HG02884 (cell line): ENCODE measurements around the gene IFNA2.
A peak's percentile ranks its signal among the peaks of the same experiment; 100 is the strongest.
"Not testable (repeated sequence)": the region's sequence is repeated elsewhere in the genome, so short reads cannot be mapped to it uniquely, and the experiment has no call there.

ENCODE experiments used
- ATAC-seq: cut with Tn5 transposase; IDR thresholded peaks from one replicate; pipeline ENCODE4 v1.9.1; 2021; ENCODE audit warnings: mild to moderate bottlenecking, moderate library complexity; ENCODE audit not compliant: unreplicated experiment

IFNA2 gene

DNA sequence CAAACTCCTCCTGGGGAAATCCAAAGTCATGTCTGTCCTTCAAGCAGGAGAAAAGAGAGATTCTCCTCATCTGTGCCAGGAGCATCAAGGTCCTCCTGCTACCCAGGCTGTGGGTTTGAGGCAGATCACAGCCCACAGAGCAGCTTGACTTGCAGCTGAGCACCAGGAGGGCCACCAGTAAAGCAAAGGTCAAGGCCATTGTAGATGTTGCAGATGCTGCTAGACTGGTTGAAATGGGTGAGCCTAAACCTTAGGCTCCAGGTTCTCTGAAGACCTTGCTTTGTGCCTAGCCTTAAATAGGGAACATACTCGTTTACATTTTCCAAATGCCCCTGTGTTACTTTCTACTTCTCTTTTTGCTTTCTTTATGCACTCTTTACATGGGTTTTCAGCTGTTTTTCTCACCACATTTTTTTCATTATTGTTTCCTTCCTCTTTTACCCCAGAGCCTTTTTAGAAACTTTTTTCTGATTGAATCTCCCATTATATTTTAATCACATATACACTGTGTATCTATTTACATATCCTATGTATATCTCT is at the start of gene IFNA2:
TSS of gene IFNA2 (minus strand) at position 268 of the 540 bp plus-strand sequence. CDS start at position 199, 69 bp downstream.
- ATAC-seq, result no peak

GRCh38 chr9:21435015-21435383 is 49.8 kb upstream of the IFNA2 start:
- ATAC-seq, result not testable (repeated sequence)

DNA sequence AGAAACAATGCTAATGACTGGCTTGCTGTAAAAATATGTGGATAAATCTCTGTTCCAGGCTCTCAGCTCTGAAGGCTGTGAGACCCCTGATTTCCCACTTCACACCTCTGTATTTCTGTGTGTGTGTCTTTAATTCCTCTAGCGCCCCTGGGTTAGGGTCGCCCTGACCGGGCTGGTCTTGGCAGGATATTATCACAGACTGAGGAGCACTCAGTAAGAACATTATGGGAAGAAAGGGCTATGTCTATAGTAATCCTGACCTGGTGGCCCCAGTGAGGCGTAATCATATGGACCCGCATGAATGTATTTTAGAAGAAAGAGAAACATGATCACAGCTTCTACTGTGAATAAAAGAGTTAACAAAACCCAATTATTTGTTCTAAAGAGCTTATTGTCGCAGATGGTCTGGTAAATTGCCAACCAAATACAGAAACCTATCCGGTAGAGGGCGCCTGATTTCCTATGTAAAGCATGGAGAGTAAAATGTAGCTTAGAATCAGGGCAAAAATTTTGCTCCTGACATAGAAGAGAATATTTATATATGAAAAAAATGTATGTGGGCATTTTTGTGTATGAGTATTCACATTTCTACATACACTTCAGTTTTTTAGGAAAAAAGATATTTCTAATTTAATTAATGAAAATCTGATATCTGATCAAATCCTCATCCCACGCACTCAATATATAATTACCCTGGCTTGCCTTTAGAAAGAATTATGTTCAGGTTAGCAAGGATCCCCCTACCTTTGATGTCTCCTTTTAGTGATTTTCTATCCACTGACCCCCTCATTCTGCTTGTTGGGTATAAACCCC is 49.2 kb upstream of the IFNA2 start:
- ATAC-seq, result no peak

- peak; percentile 53 for ATAC-seq
These were observed 47.7 kb upstream of the IFNA2 start for GRCh38 chr9:21432672-21433425.

- no peak for ATAC-seq
These were observed 44.0 kb upstream of the IFNA2 start for GRCh38 chr9:21429191-21429590.

- ATAC-seq, result peak; percentile 65
These were observed 43.0 kb upstream of the IFNA2 start for GRCh38 chr9:21428235-21428634.

DNA sequence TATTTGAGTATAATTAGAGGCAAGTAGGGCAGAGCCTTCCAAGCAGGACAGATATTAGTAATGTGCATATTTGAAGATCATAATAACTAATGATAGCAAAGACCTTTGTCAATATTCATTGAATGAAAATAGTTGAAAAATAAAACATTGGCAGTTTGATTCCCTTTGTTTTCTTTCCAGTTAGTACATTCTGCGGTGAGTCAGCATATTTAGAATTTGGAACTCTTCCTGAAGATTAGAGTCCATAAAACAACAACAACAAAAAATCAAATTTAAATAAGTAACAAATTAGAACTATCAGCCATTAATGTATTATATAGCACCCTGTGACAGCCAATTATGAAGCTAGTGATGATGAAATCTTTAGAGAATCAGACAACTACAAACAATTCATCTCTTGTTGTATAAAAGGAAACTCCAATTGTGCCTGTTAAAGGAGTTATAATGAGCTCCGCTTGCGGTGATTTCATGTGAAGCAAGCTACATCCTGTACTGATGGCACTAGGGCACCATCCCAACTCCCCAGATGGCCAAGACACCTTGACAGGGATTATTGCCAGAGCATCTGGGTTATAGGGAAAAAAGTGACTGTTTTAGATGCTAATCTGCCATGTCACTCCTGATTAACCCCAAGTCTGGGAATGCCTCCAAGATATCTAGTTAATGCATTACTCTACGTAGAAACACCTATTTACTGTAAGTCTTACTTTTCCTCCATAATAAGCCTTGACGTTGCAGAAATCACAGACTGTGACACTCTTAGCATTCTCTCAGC is 30.5 kb upstream of the IFNA2 start:
- no peak for ATAC-seq

GRCh38 chr9:21414220-21414940 is 29.2 kb upstream of the IFNA2 start:
- no peak for ATAC-seq

- ATAC-seq, result no peak
These were observed 28.4 kb upstream of the IFNA2 start for GRCh38 chr9:21413624-21414023.

GRCh38 chr9:21413151-21413550 is 28.0 kb upstream of the IFNA2 start:
- ATAC-seq, result no peak

DNA sequence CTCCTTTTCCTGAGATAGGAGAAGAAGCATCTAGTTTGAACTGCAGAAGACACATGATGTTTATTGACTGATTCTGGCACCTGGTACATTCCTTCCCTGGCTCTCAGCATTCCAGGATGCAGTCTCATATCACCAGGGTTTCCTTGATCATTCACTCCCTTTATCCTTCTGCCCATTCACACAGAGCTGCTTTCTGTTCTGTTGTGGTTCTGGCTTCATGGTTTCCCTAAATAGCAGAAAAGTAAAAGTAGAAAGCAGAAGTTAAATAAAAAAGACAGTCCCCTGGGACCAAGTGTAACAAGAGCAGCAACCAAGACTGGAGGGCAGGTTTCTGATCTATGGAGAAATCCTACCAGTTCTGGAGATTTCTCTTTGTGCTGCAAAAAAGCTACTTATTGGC is 26.9 kb upstream of the IFNA2 start:
- peak; percentile 67 for ATAC-seq

GRCh38 chr9:21408817-21409216 is 23.6 kb upstream of the IFNA2 start, which contains the start of gene IFNA8:
TSS of gene IFNA8 (plus strand) at chr9:21409117. CDS start at chr9:21409177, 60 bp downstream.
- no peak for ATAC-seq

GRCh38 chr9:21404146-21404545 is 18.9 kb upstream of the IFNA2 start:
- ATAC-seq, result no peak

GRCh38 chr9:21402386-21403251 is 17.4 kb upstream of the IFNA2 start:
- peak; percentile 71 for ATAC-seq

DNA sequence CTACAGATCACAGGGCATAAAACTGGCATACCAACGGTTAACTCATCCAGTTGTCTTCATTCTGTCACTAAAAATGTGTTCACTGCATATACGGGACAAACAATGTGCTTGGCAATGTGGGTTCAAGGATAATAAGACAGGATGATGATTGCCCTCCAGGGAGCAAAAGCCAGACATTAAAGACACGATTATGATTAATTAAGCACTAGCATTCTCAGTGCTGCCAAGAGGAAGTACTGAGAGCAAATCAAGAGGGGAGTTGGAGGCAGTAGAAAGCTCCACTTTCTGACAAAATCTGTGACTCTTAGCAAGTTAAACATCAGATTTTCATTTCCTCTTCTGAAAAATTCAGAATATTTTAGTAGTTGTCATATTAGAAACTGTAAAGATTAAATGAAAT is 14.8 kb upstream of the IFNA2 start:
- no peak for ATAC-seq

DNA sequence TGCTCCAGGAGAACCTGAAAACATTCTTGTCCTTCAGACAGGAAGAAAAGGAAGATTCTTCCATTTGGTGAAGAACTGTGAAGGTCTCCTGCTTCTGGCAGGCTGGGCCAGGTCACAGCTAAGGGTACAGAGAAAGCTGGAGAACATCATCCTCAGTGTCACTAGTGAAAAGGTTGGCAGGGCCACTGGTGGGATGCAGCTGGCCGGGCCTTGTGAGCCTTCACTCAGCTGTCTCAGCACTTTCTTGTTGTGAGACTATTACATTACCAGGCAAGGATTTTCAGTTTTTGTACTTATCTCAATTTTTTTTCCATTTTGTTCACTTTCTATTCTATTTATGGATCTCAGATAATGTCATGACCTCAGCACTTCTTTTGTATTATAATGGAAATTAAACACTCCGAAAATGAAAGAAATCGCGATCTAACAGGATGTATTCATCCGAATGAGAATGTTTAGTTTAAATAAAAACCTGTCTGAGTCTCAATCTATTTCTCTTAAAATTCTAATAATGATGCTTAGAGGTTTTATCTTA is 13.8 kb upstream of the IFNA2 start:
- no peak for ATAC-seq

GRCh38 chr9:21395778-21396717 is 10.8 kb upstream of the IFNA2 start:
- ATAC-seq, result peak; percentile 73

DNA sequence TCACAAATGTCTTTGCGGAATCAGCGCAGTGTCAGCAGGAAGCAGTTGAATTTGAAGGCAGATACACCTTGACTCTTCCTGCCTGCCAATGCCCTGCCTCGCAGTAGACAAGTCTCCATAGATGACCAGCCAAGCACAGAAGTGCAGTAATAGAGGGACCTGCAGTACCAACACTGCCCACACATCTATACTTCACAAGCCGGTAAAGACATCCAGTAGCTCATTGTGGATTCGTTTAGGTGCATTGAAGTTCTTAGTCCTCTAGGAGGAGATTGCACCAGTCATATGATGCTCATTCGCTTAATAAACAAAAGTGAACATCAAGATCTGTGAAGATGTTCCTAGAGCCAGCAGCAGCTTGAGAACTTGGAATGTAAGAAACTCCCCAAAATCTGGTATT is 7.1 kb upstream of the IFNA2 start:
- peak; percentile 90 for ATAC-seq
